Right lobe of liver (tissue), 6 donors: Measurements from ENCODE around the gene STMP1. TPM values are rescaled to one million over a fixed set of nuclear protein-coding genes. Genes with fewer than 3 reads are reported as not detected.
A peak's percentile ranks its signal among the peaks of the same experiment; 100 is the strongest.

ENCODE experiments used
- ATAC-seq, 4 donors: fragments of 200-7000 bp; cut with Tn5 transposase; one replicate each; pipeline ENCODE4 v1.9.1; 2020; ENCODE audit warnings: mild to moderate bottlenecking in 4 of 4, moderate library complexity in 4 of 4
- DNase-seq, 3 donors: peaks; one replicate each; pipeline ENCODE4 v3.0.0-alpha.2; 2020
- H3K27ac ChIP-seq, 3 donors: fragments of 200-600 bp; one replicate each; pipeline ENCODE4 v1.8.0; 2022
- H3K27me3 ChIP-seq, 2 donors: fragments of 200-600 bp; one replicate each; pipeline ENCODE4 v1.8.0; 2022
- H3K36me3 ChIP-seq, 4 donors: fragments of 200-600 bp; sonication (generic) in 1 of 4; one replicate each; pipeline versions ENCODE4 v1.5.1 to v1.8.0; 2017 to 2022; ENCODE audit warnings: control low read depth in 1 of 4
- H3K4me1 ChIP-seq, 4 donors: fragments of 200-600 bp; sonication (generic) in 1 of 4; one replicate each; pipeline versions ENCODE4 v1.5.1 to v1.8.0; 2017 to 2022; ENCODE audit warnings: control low read depth in 1 of 4
- H3K4me3 ChIP-seq, 3 donors: fragments of 200-600 bp; one replicate each; pipeline ENCODE4 v1.8.0; 2022
- H3K9me3 ChIP-seq, 4 donors: fragments of 200-600 bp; sonication (generic) in 1 of 4; one replicate each; pipeline versions ENCODE4 v1.5.1 to v1.8.0; 2017 to 2022; ENCODE audit warnings: control low read depth in 1 of 4
- POLR2A ChIP-seq: fragments of 450-650 bp; IDR thresholded peaks from one replicate; pipeline ENCODE4 v1.6.1; 2017; ENCODE audit warnings: antibody characterized with exemption, mild to moderate bottlenecking
- WGBS: methylation state at CpG from one replicate; pipeline ENCODE4 v1.1.6; 2018; ENCODE audit warnings: low coverage, low lambda C conversion rate; ENCODE audit not compliant: insufficient coverage; ENCODE audit errors: missing lambda C conversion rate; 5-methylcytosine and 5-hydroxymethylcytosine counted together
- intact Hi-C, 2 donors: fragments of 100-400 bp; cut with DNase I; formaldehyde crosslinking; loops; one replicate each; pipeline versions ENCODE4 v1.11.2 to v1.14.1; 2022
- total RNA-seq, 6 experiments: library from RNA; depleted of rRNA in 2 of 6; stranded (reverse); fragments of >200 nt in 2 of 6; fragmentation: NEBNext Ultra II Directional in 3 of 6; extraction: Animal tissue kit (Norgen Biotek cat#: 25700) in 3 of 6; gene quantifications; one replicate each; pipeline versions ENCODE4 v1.1.0 to v1.2.4, GENCODE V29; 2016 to 2023
- TF ChIP-seq, protein P1 (sequence below), 4 donors: fragments of 200-600 bp in 3 of 4; fragments of 450-650 bp in 1 of 4; IDR thresholded peaks; one replicate each; pipeline versions ENCODE4 v1.5.1 to v1.8.0; 2016 to 2022; ENCODE audit warnings: antibody characterized with exemption in 4 of 4, mild to moderate bottlenecking in 2 of 4
- donor health status: DM: no; HTN: yes; CAD: no.
- donor health status: DM: no; HTN: no; CAD: no.
- donor health status: DM: no; HTN: no; CAD: no.
- donor health status: DM: no; HTN: yes; CAD: no.
- donor health status: DM: no; HTN: yes; CAD: no.

The STMP1 gene
- total RNA-seq, 6 experiments from 2014 or later: 8.8 to 20.6 (median 14.6) TPM

DNA sequence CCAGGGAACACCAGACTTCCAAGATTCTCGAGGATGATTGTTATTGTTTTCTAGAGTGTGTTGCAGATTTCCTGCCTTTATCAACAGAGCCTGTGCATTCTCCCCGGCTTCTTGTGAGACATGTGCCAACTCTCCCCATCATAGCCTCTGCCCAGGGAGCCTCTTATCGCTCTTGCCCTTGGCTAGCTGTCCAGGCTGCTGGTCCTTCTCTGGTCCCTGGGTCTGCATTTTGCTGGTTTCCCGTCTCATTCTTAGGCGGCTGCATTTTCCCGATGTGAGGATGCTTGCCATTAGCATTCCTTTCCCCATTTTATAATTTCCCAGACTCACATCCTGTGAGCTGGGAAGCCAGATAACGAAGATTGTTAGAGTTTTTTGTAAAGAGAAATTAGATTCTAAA, 50.5 kb downstream of the STMP1 start:
- Histone ChIP-seq H3K9me3 (no peaks in the 10 kb centered on the region), H3K4me3 (no peak overlapping the region), H3K4me1 (no peaks in the 10 kb centered on the region), H3K27ac (no peak overlapping the region), H3K27me3 (no peaks in the 10 kb centered on the region), H3K36me3 (no peaks in the 10 kb centered on the region)
- ATAC-seq (peak; percentile 36 to 54 (median 46)), DNase-seq (no peak)
- WGBS: 54% methylated on average over 7 of the region's 7 CpGs
- intact Hi-C loops: no loop called here
- TF ChIP-seq, protein P1, sequence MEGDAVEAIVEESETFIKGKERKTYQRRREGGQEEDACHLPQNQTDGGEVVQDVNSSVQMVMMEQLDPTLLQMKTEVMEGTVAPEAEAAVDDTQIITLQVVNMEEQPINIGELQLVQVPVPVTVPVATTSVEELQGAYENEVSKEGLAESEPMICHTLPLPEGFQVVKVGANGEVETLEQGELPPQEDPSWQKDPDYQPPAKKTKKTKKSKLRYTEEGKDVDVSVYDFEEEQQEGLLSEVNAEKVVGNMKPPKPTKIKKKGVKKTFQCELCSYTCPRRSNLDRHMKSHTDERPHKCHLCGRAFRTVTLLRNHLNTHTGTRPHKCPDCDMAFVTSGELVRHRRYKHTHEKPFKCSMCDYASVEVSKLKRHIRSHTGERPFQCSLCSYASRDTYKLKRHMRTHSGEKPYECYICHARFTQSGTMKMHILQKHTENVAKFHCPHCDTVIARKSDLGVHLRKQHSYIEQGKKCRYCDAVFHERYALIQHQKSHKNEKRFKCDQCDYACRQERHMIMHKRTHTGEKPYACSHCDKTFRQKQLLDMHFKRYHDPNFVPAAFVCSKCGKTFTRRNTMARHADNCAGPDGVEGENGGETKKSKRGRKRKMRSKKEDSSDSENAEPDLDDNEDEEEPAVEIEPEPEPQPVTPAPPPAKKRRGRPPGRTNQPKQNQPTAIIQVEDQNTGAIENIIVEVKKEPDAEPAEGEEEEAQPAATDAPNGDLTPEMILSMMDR (IDR thresholded peaks at IDR 0.05): no peak
- no peak for TF ChIP-seq POLR2A

DNA sequence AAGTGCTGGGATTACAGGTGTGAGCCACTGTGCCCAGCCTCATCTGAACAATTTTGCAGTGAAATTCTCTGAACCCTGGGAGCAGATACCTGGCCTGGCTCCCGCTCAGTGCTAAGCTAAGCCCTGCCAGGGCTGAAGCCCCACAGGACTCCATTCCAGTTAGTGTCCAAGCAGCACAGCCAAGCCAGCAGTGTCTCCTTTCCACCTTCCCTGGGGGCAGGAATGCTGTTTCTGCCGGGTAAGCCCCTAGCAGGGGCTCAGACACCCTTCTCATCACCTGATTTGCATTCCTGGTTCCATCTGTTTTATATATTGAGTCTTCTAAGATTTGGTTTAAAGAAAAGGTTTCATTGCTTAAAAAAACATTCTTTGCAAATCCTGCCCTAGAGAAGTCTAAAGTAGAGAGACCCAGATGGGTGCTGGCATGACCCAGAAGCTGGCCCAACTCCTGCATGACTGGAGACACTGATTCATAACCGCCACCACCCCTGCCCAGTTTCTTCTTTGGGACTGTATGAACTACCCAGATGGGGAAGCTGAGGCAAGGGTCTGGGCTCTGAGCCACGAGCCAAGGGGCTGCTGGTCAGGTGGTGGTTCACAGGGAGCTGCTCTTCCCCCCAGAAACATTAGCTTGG, 51.6 kb downstream of the STMP1 start:
- TF ChIP-seq, protein P1 (IDR thresholded peaks at IDR 0.05): no peak
- TF ChIP-seq POLR2A: no peak
- WGBS: 83% methylated on average over 3 of the region's 4 CpGs
- ATAC-seq: no peak

DNA sequence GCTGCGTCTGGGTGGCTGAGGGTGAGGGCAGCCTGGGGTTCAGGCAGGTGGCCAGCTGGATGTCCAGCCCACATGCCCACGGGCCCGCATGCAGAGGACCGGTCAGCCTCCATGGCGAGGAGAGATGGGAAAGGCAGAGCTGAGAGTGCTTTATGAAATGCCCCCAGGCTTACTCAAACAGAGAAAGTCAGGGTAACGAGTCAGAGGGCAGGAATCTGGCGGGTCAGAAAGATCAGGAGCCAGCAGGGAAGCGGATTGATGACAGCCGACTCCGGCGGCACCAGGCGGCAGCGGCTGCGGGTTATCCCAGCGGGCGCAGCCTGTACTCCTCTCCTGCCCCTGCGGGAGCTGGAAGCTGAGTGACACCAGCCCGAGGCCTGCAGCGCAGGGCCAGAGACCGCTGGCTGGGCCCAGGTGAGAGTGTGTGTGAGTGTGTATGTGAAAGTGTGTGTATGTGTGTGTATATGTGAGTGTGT, 52.3 kb downstream of the STMP1 start:
- TF ChIP-seq, protein P1 (IDR thresholded peaks at IDR 0.05): no peak
- TF ChIP-seq POLR2A: no peak
- ATAC-seq (no peak), DNase-seq (no peak)
- no peaks in the 10 kb centered on the region for H3K36me3 ChIP-seq
- no peak overlapping the region for H3K4me3 ChIP-seq
- no peaks in the 10 kb centered on the region for H3K4me1 ChIP-seq
- no peaks in the 10 kb centered on the region for H3K9me3 ChIP-seq
- intact Hi-C loops: no loop called here
- WGBS: 54% methylated on average over 15 of the region's 20 CpGs
- H3K27ac ChIP-seq: no peak overlapping the region
- H3K27me3 ChIP-seq: no peaks in the 10 kb centered on the region

More for the DNA sequence above, 51.6 kb downstream of the STMP1 start:
- no peak overlapping the region for H3K4me3 ChIP-seq
- H3K9me3 ChIP-seq: no peaks in the 10 kb centered on the region
- no peaks in the 10 kb centered on the region for H3K36me3 ChIP-seq
- intact Hi-C loops: no loop called here
- no peak for DNase-seq
- H3K4me1 ChIP-seq: no peaks in the 10 kb centered on the region
- no peak overlapping the region for H3K27ac ChIP-seq
- no peaks in the 10 kb centered on the region for H3K27me3 ChIP-seq

DNA sequence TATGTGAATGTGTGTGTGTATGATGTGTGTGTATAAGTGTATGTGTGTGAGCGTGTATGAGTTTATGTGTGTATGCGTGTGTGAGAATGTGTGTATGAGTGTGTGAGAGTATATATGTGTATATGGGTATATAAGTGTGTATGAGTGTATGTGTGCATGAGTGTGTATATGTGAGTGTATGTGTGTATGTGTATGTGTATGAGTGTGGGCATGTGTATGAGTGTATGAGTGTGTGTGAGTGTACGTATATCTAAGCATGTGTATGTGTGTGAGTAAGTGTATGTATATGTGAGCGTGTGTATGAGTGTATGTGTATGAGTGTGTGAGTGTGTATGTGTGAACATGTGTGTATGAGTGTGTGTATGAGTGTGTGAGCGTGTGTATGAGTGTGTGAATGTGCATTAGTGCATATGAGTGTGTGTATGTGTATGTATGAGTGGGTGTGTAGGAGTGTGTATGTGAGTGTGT, 52.8 kb downstream of the STMP1 start:
- intact Hi-C loops: no loop called here
- 85% methylated on average over 5 of the region's 5 CpGs for WGBS
- no peak overlapping the region for H3K4me3 ChIP-seq
- ATAC-seq: no peak
- DNase-seq: no peak
- no peaks in the 10 kb centered on the region for H3K36me3 ChIP-seq
- no peak for TF ChIP-seq POLR2A
- TF ChIP-seq, protein P1 (IDR thresholded peaks at IDR 0.05): no peak
- no peaks in the 10 kb centered on the region for H3K27me3 ChIP-seq
- no peak overlapping the region for H3K27ac ChIP-seq
- H3K4me1 ChIP-seq: no peaks in the 10 kb centered on the region
- H3K9me3 ChIP-seq: no peaks in the 10 kb centered on the region
